ENCODE results near the gene SCD5. TPM values are rescaled to one million over a fixed set of nuclear protein-coding genes. Genes with fewer than 3 reads are reported as not detected.
A peak's percentile ranks its signal among the peaks of the same experiment; 100 is the strongest.

Gene SCD5
- total RNA-seq, 2 experiments from 2014 or later, result 1.6 to 2.2 TPM

DNA sequence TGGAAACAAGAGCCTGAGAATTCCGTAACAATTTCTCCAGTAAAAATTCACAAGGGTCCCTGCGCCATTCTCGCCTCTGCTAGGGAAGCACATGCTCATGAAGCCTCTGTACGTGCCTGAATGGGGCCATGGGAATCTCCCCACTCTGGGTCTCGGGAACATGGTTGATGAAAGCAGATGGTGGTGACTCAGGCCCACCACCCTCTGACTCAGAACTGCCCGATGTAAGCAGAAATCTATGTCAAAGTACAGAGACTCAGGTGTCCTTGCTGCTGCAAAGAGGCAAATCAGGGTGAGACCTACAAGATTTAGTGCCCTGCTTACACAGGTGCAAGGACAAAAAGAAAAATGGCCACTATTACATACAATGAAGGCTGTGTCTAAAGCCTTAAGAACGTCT, 65.0 kb downstream of the SCD5 start:
- peak; percentile 17 for ATAC-seq
- Mint-ChIP-seq H3K27ac (no peak overlapping the region), H3K4me3 (no peak overlapping the region), H3K36me3 (ENCODE audit: low read depth) (no peaks in the 10 kb centered on the region), H3K9me3 (no peaks in the 10 kb centered on the region), H3K4me1 (ENCODE audit: low read depth) (no peaks in the 10 kb centered on the region), H3K27me3 (no peaks in the 10 kb centered on the region)
- peak; percentile 27 for DNase-seq
- TF ChIP-seq, protein P1, sequence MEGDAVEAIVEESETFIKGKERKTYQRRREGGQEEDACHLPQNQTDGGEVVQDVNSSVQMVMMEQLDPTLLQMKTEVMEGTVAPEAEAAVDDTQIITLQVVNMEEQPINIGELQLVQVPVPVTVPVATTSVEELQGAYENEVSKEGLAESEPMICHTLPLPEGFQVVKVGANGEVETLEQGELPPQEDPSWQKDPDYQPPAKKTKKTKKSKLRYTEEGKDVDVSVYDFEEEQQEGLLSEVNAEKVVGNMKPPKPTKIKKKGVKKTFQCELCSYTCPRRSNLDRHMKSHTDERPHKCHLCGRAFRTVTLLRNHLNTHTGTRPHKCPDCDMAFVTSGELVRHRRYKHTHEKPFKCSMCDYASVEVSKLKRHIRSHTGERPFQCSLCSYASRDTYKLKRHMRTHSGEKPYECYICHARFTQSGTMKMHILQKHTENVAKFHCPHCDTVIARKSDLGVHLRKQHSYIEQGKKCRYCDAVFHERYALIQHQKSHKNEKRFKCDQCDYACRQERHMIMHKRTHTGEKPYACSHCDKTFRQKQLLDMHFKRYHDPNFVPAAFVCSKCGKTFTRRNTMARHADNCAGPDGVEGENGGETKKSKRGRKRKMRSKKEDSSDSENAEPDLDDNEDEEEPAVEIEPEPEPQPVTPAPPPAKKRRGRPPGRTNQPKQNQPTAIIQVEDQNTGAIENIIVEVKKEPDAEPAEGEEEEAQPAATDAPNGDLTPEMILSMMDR (IDR thresholded peaks at IDR 0.05), result no peak
- CTCF ChIA-PET, result interaction anchor here (8.0 kb wide), 1 partner anchor 10 kb away, joined by 81 read pairs; no protein-coding TSS in a partner anchor
- POLR2A ChIA-PET, result no interaction called here
- intact Hi-C loops (cut with micrococcal nuclease), result no loop called here

DNA sequence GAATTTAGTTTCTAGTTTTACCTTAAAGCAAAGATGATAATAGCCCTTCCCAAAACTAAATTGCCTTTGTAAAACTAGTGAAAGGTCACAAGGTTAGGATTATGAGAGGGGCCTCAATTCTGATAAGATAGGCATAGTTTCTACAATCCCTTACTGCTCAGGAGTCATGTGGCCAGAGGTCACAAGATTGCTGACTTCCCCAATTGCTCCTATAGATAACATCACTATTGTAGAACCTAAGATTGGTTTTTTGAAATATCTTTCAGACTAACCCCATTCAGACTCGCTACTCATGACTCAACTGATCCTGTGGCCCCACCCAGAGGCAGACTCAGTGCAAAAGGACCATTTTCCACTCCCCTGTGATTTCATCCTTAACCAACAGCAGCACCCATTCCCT, 70.3 kb downstream of the SCD5 start:
- no peak for ATAC-seq
- intact Hi-C loops (cut with micrococcal nuclease), result no loop called here
- TF ChIP-seq, protein P1 (IDR thresholded peaks at IDR 0.05), result no peak
- CTCF ChIA-PET, result interaction anchor here (9.4 kb wide), 1 partner anchor 9 kb away, joined by 81 read pairs; no protein-coding TSS in a partner anchor
- no peaks in the 10 kb centered on the region for H3K9me3 Mint-ChIP-seq
- H3K36me3 Mint-ChIP-seq (ENCODE audit: low read depth), result no peaks in the 10 kb centered on the region
- no peaks in the 10 kb centered on the region for H3K27me3 Mint-ChIP-seq
- H3K4me1 Mint-ChIP-seq (ENCODE audit: low read depth), result no peaks in the 10 kb centered on the region
- POLR2A ChIA-PET, result no interaction called here
- no peak overlapping the region for H3K4me3 Mint-ChIP-seq
- no peak for DNase-seq
- H3K27ac Mint-ChIP-seq, result no peak overlapping the region

DNA sequence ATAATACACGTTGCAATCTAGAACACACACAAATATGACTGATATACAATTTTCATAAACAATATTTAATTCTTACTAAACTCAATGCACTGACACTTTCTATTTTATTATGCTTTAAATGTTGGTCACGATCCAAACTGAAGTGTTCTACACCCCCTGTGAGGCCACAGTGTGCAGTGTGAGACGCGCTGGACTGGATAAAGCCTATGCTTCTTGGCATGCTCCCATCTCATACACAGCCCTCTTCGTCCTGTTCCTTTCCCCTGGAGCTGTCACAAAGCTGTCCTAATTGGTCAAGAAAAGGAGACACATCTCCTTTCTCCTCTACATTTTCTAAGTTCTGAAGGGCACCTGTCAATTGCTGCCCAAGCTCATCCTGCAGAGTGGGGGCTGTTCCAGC, 72.0 kb downstream of the SCD5 start:
- DNase-seq (no peak), ATAC-seq (no peak)
- Mint-ChIP-seq H3K36me3 (ENCODE audit: low read depth) (no peaks in the 10 kb centered on the region), H3K4me3 (no peak overlapping the region), H3K9me3 (no peaks in the 10 kb centered on the region), H3K27ac (no peak overlapping the region), H3K4me1 (ENCODE audit: low read depth) (no peaks in the 10 kb centered on the region), H3K27me3 (no peaks in the 10 kb centered on the region)
- ChIA-PET POLR2A (no interaction called here), CTCF (interaction anchor here (9.4 kb wide), 1 partner anchor 11 kb away, joined by 81 read pairs; no protein-coding TSS in a partner anchor)
- intact Hi-C loops (cut with micrococcal nuclease), result no loop called here
- TF ChIP-seq, protein P1 (IDR thresholded peaks at IDR 0.05), result no peak

DNA sequence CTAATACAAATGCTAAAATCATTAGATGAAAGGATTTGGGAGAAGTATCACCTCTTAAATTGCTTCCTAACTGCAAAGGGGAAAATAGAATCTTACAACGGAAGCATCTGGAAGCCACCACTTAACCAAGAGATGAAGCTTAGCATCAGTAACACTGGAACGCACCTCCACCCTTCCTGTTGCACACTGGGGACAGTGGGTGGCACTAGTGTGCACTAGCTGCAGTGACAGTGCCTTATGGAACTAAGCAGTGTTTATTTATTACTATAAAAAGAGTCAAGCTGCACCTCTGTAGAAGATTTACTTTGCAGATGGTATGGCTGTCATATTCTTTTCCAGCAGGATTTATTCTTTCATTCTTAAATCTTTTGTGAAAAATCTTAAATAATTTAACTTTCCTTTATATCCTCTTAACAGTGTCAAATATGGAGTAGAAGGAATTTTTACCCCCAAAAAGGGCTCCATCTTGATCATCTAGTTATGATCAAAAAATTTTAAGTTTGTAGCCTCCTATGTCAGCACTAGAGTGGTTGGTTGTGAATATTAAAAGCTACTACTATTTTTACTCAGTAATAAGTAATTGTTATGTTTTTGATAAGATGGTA, 76.7 kb downstream of the SCD5 start:
- TF ChIP-seq, protein P1 (IDR thresholded peaks at IDR 0.05), result peak; percentile 49
- H3K9me3 Mint-ChIP-seq, result no peaks in the 10 kb centered on the region
- CTCF ChIA-PET, result interaction anchor here (0.8 to 9.4 kb wide), 4 partner anchors 9 to 260 kb away, joined by 3 to 81 read pairs (median 4); no protein-coding TSS in a partner anchor
- H3K4me3 Mint-ChIP-seq, result no peak overlapping the region
- no peaks in the 10 kb centered on the region for H3K27me3 Mint-ChIP-seq
- intact Hi-C loops (cut with micrococcal nuclease), result no loop called here
- ATAC-seq, result peak; percentile 75
- POLR2A ChIA-PET, result no interaction called here
- no peak overlapping the region for H3K27ac Mint-ChIP-seq
- no peaks in the 10 kb centered on the region for H3K36me3 Mint-ChIP-seq (ENCODE audit: low read depth)
- H3K4me1 Mint-ChIP-seq (ENCODE audit: low read depth), result no peaks in the 10 kb centered on the region
- DNase-seq, result peak; percentile 48

DNA sequence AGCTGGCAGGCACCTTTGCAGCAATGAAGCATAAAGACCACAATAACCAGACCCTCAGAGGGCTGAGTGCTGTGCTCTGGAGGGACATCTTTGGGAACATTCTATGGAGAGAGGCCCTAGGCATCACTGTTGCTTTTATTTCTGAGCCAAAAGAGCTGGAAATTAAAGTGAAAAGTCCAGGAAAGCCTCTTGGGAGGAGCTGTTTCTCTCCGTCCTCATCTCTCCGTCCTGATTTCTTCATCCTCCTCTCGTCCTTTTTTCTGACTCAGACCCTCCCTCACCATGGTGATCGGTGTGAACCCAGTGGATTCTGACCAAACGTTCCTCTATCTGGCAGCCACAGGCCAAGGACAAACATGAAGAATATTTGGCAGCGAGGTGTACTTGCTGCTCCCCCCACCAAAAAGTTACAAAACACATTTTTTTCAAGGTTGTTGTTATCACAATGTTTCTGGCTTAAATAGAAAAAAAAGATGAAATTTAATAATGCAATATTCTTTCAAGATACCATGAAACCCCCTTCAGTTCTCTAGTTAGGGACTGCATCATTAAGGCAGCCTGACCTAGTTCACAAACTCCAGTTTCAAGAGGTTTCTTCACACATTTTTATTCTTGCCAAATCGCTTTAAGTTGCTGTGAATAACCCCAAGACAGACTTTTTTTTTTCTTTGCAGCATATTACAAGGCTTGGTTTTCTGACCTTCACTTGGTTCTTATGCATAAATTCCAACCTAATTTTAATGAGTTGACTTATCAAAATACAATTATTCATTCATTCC, 80.2 kb downstream of the SCD5 start:
- ChIA-PET CTCF (no interaction called here), POLR2A (no interaction called here)
- TF ChIP-seq, protein P1 (IDR thresholded peaks at IDR 0.05), result no peak
- no peaks in the 10 kb centered on the region for H3K36me3 Mint-ChIP-seq (ENCODE audit: low read depth)
- intact Hi-C loops (cut with micrococcal nuclease), result no loop called here
- peaks cover 2% of the 10 kb centered on the region for H3K27me3 Mint-ChIP-seq
- no peak for DNase-seq
- H3K4me3 Mint-ChIP-seq, result no peak overlapping the region
- no peaks in the 10 kb centered on the region for H3K4me1 Mint-ChIP-seq (ENCODE audit: low read depth)
- H3K9me3 Mint-ChIP-seq, result no peaks in the 10 kb centered on the region
- ATAC-seq, result no peak
- no peak overlapping the region for H3K27ac Mint-ChIP-seq

All from activated CD8-positive, alpha-beta T cell treated with anti-CD3 and anti-CD28 coated beads for 36 hours (primary cell).